GM18499 (cell line): Measurements from ENCODE around the gene DLX1.

ENCODE experiments used
- ATAC-seq: cut with Tn5 transposase; IDR thresholded peaks from one replicate; pipeline ENCODE4 v1.9.1; 2021; ENCODE audit warnings: moderate number of reproducible peaks; ENCODE audit not compliant: insufficient read depth, unreplicated experiment

The DLX1 gene

GRCh38 chr2:172095905-172096625 lies 10.8 kb downstream of the DLX1 start:
- ATAC-seq: no peak

GRCh38 chr2:172096626-172097547 lies 11.6 kb downstream of the DLX1 start:
- ATAC-seq: no peak

GRCh38 chr2:172097557-172098131 lies 12.3 kb downstream of the DLX1 start:
- no peak for ATAC-seq

- no peak for ATAC-seq
These were observed 13.0 kb downstream of the DLX1 start for GRCh38 chr2:172098287-172098649.

GRCh38 chr2:172098650-172099471 lies 13.6 kb downstream of the DLX1 start:
- ATAC-seq: no peak

- no peak for ATAC-seq
These were observed 14.3 kb downstream of the DLX1 start for GRCh38 chr2:172099472-172100079.

- no peak for ATAC-seq
These were observed 15.0 kb downstream of the DLX1 start for GRCh38 chr2:172100080-172100934.

GRCh38 chr2:172100935-172101820 lies 15.9 kb downstream of the DLX1 start:
- ATAC-seq: no peak

- ATAC-seq: no peak
These were observed 16.6 kb downstream of the DLX1 start for GRCh38 chr2:172101821-172102390.

GRCh38 chr2:172102391-172103359 lies 17.4 kb downstream of the DLX1 start, which contains the start of gene DLX2:
DLX2 (minus strand) TSS chr2:172102900; CDS start chr2:172102538, 362 bp downstream.
- ATAC-seq: no peak

- ATAC-seq: no peak
These were observed 18.4 kb downstream of the DLX1 start for GRCh38 chr2:172103471-172104272.

GRCh38 chr2:172105471-172106107 lies 20.3 kb downstream of the DLX1 start:
- no peak for ATAC-seq

- no peak for ATAC-seq
These were observed 21.0 kb downstream of the DLX1 start for GRCh38 chr2:172106108-172106961.
